A673 (cell line): ENCODE data around the gene MARS2. TPM values are rescaled to one million over a fixed set of nuclear protein-coding genes. Genes with fewer than 3 reads are reported as not detected.

ENCODE experiments used
- BruUV-seq: library from RNA; stranded (reverse); fragments of 400-500 nt; replicated peaks from 2 replicates; lab custom pipeline; 2021; lab: Mats Ljungman, UMichigan
- CTCF ChIA-PET: fragments of 300-600 bp; sonication (Branson Sonifier 250); formaldehyde crosslinking; loops from one replicate; lab custom pipeline; 2022; ENCODE audit warnings: antibody characterized with exemption; lab: Charles Lee
- POLR2A ChIA-PET: fragments of 300-600 bp; sonication (Branson Sonifier 250); formaldehyde crosslinking; loops from one replicate; lab custom pipeline; 2022; ENCODE audit warnings: antibody characterized with exemption; ENCODE audit not compliant: low non-redundant PET; lab: Charles Lee
- DNase-seq: peaks from one replicate; pipeline ENCODE4 v3.0.0-alpha.2; 2015; ENCODE audit warnings: low spot score
- H3K27ac ChIP-seq: fragments of 200-600 bp; sonication (generic); 2 replicates; pipeline ENCODE4 v1.5.1; 2016; ENCODE audit warnings: mixed run types, low read depth, mild to moderate bottlenecking, mixed read lengths, antibody characterized with exemption, low read length; ENCODE audit not compliant: poor library complexity, severe bottlenecking
- H3K27me3 ChIP-seq: fragments of 200-600 bp; sonication (generic); replicated peaks from 2 replicates; pipeline ENCODE4 v1.6.1; 2017; ENCODE audit warnings: mixed run types, low read depth, mild to moderate bottlenecking, mixed read lengths, antibody characterized with exemption, low read length; ENCODE audit not compliant: insufficient read depth, poor library complexity
- H3K36me3 ChIP-seq: fragments of 200-600 bp; sonication (generic); 2 replicates; pipeline ENCODE4 v1.6.1; 2016; ENCODE audit warnings: mixed run types, mild to moderate bottlenecking, mixed read lengths, antibody characterized with exemption, low read length; ENCODE audit not compliant: insufficient read depth, poor library complexity, severe bottlenecking
- H3K4me1 ChIP-seq: fragments of 200-600 bp; sonication (generic); 2 replicates; pipeline ENCODE4 v1.6.1; 2017; ENCODE audit warnings: mixed run types, mild to moderate bottlenecking, mixed read lengths, antibody characterized with exemption, low read length; ENCODE audit not compliant: insufficient read depth, poor library complexity, severe bottlenecking
- H3K4me3 ChIP-seq: fragments of 200-600 bp; sonication (generic); 2 replicates; pipeline ENCODE4 v1.5.1; 2016; ENCODE audit warnings: low read depth, mixed run types, mild to moderate bottlenecking, mixed read lengths, low read length; ENCODE audit not compliant: poor library complexity, severe bottlenecking
- H3K9me3 ChIP-seq: fragments of 200-600 bp; sonication (generic); 2 replicates; pipeline ENCODE4 v1.6.1; 2016; ENCODE audit warnings: mixed run types, low read depth, mild to moderate bottlenecking, mixed read lengths, antibody characterized with exemption, low read length; ENCODE audit not compliant: poor library complexity, severe bottlenecking
- EZH2 ChIP-seq: fragments of 200-600 bp; sonication (generic); IDR thresholded peaks from 2 replicates; pipeline ENCODE4 v1.6.1; 2017; ENCODE audit warnings: borderline replicate concordance, low read depth, mild to moderate bottlenecking, mixed read lengths, antibody characterized with exemption, low read length; ENCODE audit not compliant: poor library complexity, severe bottlenecking
- intact Hi-C: fragments of 100-400 bp; cut with micrococcal nuclease; formaldehyde crosslinking; loops from one replicate; pipeline ENCODE4 v1.10.0; 2022; ENCODE audit not compliant: unreplicated experiment
- total RNA-seq: library from RNA; stranded (reverse); gene quantifications from 2 replicates; pipeline ENCODE4 v1.2.3, GENCODE V29; 2021
- TF ChIP-seq, protein P1 (sequence below): fragments of 300-800, 200-600 bp; sonication (generic); conservative IDR thresholded peaks from 2 replicates; pipeline ENCODE4 v1.5.1; 2017; ENCODE audit warnings: low read depth, mild to moderate bottlenecking, antibody characterized with exemption, low read length, moderate library complexity, mixed read lengths

MARS2 gene
- total RNA-seq, 1 experiment from 2014 or later = 14.6 TPM

DNA sequence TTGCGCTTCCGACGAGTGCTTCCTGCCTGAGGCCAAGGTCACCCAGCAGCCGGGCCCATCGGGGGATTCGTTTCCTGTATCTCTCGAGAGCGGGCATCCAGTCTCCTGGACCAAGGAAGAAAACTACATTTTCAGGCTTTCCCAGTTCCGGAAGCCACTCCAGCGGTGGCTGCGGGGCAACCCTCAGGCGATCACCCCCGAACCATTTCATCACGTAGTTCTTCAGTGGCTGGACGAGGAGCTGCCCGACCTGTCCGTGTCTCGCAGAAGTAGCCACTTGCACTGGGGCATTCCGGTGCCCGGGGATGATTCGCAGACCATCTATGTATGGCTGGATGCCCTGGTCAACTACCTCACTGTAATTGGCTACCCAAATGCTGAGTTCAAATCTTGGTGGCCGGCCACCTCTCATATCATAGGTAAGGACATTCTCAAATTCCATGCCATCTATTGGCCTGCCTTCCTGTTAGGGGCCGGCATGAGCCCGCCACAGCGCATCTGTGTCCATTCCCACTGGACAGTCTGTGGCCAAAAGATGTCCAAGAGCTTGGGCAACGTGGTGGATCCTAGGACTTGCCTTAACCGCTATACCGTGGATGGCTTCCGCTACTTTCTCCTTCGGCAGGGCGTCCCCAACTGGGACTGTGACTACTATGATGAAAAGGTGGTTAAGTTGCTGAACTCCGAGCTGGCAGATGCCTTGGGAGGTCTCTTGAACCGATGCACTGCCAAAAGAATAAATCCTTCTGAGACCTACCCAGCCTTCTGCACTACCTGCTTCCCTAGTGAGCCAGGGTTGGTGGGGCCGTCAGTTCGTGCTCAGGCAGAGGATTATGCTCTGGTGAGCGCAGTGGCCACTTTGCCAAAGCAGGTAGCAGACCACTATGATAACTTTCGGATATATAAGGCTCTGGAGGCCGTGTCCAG is 1.0 kb downstream of the MARS2 start:
- DNase-seq = peak; percentile 11
- peak overlapping the region; percentile 95 for H3K4me3 ChIP-seq
- H3K4me1 ChIP-seq = peaks cover 7% of the 10 kb centered on the region
- H3K36me3 ChIP-seq = no peaks in the 10 kb centered on the region
- POLR2A ChIA-PET = no interaction called here
- intact Hi-C loops = loop anchor here (2.0 to 5.0 kb wide), 3 partner anchors 71 to 591 kb away; partner anchors contain the start of gene HSPE1
- CTCF ChIA-PET = no interaction called here
- TF ChIP-seq, protein P1, sequence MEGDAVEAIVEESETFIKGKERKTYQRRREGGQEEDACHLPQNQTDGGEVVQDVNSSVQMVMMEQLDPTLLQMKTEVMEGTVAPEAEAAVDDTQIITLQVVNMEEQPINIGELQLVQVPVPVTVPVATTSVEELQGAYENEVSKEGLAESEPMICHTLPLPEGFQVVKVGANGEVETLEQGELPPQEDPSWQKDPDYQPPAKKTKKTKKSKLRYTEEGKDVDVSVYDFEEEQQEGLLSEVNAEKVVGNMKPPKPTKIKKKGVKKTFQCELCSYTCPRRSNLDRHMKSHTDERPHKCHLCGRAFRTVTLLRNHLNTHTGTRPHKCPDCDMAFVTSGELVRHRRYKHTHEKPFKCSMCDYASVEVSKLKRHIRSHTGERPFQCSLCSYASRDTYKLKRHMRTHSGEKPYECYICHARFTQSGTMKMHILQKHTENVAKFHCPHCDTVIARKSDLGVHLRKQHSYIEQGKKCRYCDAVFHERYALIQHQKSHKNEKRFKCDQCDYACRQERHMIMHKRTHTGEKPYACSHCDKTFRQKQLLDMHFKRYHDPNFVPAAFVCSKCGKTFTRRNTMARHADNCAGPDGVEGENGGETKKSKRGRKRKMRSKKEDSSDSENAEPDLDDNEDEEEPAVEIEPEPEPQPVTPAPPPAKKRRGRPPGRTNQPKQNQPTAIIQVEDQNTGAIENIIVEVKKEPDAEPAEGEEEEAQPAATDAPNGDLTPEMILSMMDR = no peak
- TF ChIP-seq EZH2 = no peak
- H3K27me3 ChIP-seq = no peaks in the 10 kb centered on the region
- H3K9me3 ChIP-seq = no peaks in the 10 kb centered on the region
- peak overlapping the region; percentile 41 for H3K27ac ChIP-seq
- no TSS peak for BruUV-seq

DNA sequence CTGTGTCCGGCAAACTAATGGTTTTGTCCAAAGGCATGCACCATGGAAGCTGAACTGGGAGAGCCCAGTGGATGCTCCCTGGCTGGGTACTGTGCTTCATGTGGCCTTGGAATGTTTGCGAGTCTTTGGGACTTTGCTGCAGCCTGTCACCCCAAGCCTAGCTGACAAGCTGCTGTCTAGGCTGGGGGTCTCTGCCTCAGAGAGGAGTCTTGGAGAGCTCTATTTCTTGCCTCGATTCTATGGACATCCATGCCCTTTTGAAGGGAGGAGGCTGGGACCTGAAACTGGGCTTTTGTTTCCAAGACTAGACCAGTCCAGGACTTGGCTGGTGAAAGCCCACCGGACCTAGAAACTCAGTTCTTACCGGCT is 1.7 kb downstream of the MARS2 start:
- intact Hi-C loops = loop anchor here (2.0 to 5.0 kb wide), 3 partner anchors 70 to 590 kb away; partner anchors contain the start of gene HSPE1
- Histone ChIP-seq H3K27me3 (no peaks in the 10 kb centered on the region), H3K36me3 (no peaks in the 10 kb centered on the region), H3K4me1 (peaks cover 7% of the 10 kb centered on the region), H3K4me3 (peak overlapping the region; percentile 95), H3K27ac (no peak overlapping the region), H3K9me3 (no peaks in the 10 kb centered on the region)
- POLR2A ChIA-PET = no interaction called here
- CTCF ChIA-PET = no interaction called here
- TF ChIP-seq, protein P1 = no peak
- no peak for TF ChIP-seq EZH2
- DNase-seq = no peak
- BruUV-seq = no TSS peak

DNA sequence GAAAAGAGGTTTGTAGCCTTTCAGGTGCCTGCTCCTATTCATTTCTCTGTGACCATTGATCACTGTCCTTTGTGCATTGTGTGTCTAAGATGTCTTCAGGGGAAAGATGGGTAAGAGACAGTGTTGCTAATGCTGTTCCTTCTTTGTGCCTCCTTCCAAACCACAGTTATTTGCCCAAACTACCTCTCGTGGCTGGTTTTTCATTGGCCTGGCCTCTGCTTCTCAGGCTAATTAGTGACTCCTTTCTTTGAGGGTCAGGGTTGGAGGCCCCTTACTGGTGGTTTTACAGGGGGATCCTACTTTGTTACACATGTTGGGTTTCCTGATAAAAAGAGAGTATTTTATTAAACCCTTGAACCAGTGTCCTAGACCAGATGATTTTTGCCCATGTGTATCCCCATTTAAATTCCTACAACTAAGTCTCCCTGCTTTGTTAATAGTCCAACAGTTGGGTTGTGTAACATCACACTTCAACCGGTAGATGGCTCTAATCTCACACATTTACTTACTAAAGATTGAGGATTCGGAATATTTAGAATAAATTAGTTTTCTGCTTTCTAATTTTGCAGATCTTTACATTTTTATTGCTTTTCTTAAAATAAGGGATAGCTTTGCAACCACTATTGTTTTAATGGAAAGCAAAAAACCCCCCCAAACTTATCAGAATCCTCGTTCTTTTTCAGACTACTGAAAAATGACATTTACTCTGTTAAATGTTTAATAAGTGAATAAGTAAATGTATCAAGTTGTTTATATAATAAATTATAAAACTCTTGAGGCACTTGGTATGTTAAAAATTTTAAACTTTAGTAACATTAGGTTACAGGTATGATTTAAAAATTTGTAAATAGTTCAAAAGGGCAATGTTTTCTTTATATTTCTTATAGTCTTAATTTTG is 2.4 kb downstream of the MARS2 start:
- peaks cover 7% of the 10 kb centered on the region for H3K4me1 ChIP-seq
- CTCF ChIA-PET = no interaction called here
- intact Hi-C loops = loop anchor here (2.0 to 5.0 kb wide), 3 partner anchors 69 to 590 kb away; partner anchors contain the start of gene HSPE1
- BruUV-seq = TSS peak; percentile 35
- no peaks in the 10 kb centered on the region for H3K27me3 ChIP-seq
- H3K27ac ChIP-seq = no peak overlapping the region
- POLR2A ChIA-PET = no interaction called here
- peak overlapping the region; percentile 95 for H3K4me3 ChIP-seq
- peak; percentile 71 for DNase-seq
- no peaks in the 10 kb centered on the region for H3K9me3 ChIP-seq
- no peaks in the 10 kb centered on the region for H3K36me3 ChIP-seq
- TF ChIP-seq EZH2 = no peak
- TF ChIP-seq, protein P1 = peak; percentile 80
